GM12864 (cell line): ENCODE data around the gene DHX34.
"Not testable (repeated sequence)": the region's sequence is repeated elsewhere in the genome, so short reads cannot be mapped to it uniquely, and the experiment has no call there.

Source experiments
- DNase-seq: peaks from one replicate; pipeline ENCODE4 v3.0.0-alpha.2; 2011; ENCODE audit warnings: low read depth
- H3K4me3 ChIP-seq: 2 replicates; pipeline ENCODE4 v1.5.1; 2011; ENCODE audit warnings: mild to moderate bottlenecking, low read depth, low read length, control low read depth
- TF ChIP-seq, protein P1 (sequence below): IDR thresholded peaks from 2 replicates; pipeline ENCODE4 v1.5.1; 2011; ENCODE audit warnings: low read depth, mild to moderate bottlenecking, moderate library complexity, low read length, control low read depth, inconsistent platforms; ENCODE audit errors: missing control alignments

DHX34 gene

DNA sequence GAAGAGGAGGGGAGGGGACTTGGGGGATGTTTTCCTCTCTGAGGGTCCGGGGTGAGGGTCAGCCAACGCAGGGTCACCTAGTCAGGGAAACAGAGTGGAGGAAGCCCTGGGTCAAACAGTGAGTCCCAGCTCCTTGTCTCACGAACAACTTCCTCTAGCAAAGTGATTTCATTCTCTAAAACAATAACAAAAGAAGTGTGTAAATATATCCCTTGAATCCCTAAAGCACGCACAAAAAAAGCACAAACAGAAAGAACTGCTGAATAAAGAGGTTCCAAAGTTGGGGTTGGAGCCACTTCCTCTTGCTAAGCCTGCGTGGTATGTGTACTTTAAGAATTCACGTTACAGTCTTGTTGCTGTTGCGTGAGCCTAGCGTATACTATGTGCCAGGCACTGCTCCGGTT is 18.6 kb upstream of the DHX34 start:
- DNase-seq: no peak
- no peak overlapping the region for H3K4me3 ChIP-seq
- TF ChIP-seq, protein P1, sequence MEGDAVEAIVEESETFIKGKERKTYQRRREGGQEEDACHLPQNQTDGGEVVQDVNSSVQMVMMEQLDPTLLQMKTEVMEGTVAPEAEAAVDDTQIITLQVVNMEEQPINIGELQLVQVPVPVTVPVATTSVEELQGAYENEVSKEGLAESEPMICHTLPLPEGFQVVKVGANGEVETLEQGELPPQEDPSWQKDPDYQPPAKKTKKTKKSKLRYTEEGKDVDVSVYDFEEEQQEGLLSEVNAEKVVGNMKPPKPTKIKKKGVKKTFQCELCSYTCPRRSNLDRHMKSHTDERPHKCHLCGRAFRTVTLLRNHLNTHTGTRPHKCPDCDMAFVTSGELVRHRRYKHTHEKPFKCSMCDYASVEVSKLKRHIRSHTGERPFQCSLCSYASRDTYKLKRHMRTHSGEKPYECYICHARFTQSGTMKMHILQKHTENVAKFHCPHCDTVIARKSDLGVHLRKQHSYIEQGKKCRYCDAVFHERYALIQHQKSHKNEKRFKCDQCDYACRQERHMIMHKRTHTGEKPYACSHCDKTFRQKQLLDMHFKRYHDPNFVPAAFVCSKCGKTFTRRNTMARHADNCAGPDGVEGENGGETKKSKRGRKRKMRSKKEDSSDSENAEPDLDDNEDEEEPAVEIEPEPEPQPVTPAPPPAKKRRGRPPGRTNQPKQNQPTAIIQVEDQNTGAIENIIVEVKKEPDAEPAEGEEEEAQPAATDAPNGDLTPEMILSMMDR: no peak

- no peak for DNase-seq
- no peak overlapping the region for H3K4me3 ChIP-seq
- TF ChIP-seq, protein P1: no peak
These were observed 17.6 kb upstream of the DHX34 start for GRCh38 chr19:47331490-47331889.

DNA sequence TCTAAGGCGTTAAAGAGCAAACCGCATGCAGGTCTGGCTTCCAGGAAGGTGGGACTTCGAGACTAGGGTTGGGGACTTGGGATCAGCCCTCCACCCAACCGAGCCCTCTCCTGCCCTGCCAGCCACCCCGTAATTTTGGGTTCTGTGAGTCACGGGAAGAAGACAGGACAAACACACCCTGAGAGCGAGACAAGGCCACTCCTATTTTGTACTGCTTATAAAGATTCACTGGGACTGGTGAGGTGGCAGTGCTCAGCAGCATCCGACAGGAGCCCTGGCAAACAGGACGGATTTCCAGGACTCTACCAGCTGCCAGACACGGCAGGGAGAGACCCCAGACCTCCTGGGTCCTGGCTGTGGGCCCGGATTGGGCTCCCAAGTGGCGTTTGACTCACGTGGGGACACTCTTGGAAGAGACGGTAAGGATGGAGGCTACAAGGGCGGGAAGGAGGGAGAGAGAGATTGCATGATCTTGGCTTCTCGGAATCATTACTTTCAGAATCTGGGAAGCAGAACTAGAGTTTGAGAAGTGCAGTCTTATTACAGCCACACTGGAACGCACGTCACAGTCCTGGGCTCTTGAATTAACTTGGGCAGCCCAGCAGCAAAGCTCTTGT is 17.1 kb upstream of the DHX34 start, which contains the start of gene C5AR2:
Gene C5AR2 (plus strand): TSS at position 245 of the 617 bp plus-strand sequence. CDS start 8,625 bp downstream, outside the sequence.
- no peak for DNase-seq
- H3K4me3 ChIP-seq: no peak within 1 kb of the TSS
- TF ChIP-seq, protein P1: no peak

DNA sequence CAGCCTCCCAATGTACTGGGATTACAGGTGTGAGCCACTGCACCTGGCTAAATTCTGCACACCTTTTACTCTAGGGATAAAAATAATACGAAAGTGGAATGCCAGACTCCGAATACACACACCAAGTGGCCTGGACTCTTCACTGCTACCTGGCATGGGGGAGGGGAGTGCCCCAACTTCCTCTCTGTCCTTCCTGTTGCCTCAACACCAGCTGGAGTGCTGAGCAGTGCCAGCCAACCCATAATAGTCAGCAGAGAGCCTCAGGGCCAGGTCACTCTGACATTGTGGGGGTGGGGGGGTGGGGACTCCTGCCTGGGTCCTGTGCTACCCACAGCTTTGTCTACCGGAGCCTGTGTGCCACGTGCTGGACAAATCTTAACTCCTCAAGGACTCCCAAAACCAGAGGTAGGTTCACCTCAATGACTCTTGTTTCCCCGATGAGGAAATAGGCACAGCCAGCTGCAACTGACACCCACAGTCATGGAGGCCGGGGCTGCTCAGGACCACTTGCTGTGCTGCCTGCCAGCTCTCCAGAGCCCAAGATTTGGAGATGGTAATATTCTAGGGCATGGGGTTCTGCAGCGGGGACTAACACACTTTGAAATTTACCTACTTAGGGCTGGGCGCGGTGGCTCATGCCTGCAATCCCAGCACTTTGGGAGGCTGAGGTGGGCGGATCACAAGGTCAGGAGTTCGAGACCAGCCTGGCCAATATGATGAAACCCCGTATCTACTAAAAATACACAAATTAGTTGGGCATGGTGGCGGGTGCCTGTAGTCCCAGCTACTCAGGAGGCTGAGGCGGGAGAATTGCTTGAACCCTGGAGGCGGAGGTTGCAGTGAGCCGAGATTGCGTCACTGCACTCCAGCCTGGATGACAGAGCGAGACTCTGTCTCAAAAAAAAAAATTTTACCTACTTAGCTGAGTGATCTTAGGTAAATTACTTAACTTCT is 12.1 kb upstream of the DHX34 start:
- H3K4me3 ChIP-seq, DNase-seq: not testable (repeated sequence)

- H3K4me3 ChIP-seq: no peak overlapping the region
- no peak for DNase-seq
- TF ChIP-seq, protein P1: no peak
These were observed 9.8 kb upstream of the DHX34 start for GRCh38 chr19:47339196-47339880.

DNA sequence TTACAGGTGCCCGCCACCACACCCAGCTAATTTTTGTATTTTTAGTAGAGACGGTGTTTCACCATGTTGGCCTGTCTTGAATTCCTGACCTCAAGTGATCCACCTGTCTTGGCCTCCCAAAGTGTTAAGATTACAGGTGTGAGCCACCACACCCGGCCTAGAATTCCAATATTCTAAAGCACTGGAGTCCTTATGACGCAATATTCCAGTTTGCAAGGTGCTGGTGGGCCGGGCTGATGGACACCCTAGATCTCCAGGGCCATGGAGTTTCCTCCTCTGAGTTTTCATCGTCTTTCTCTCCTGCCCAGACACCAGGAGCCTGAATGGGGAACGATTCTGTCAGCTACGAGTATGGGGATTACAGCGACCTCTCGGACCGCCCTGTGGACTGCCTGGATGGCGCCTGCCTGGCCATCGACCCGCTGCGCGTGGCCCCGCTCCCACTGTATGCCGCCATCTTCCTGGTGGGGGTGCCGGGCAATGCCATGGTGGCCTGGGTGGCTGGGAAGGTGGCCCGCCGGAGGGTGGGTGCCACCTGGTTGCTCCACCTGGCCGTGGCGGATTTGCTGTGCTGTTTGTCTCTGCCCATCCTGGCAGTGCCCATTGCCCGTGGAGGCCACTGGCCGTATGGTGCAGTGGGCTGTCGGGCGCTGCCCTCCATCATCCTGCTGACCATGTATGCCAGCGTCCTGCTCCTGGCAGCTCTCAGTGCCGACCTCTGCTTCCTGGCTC is 8.5 kb upstream of the DHX34 start:
- TF ChIP-seq, protein P1: no peak
- no peak overlapping the region for H3K4me3 ChIP-seq
- DNase-seq: no peak

GRCh38 chr19:47341734-47342133 is 7.4 kb upstream of the DHX34 start:
- TF ChIP-seq, protein P1: no peak
- DNase-seq: no peak
- H3K4me3 ChIP-seq: no peak overlapping the region
